Suprapubic skin (tissue), 4 donors: Measurements from ENCODE around the gene FKBP1B.

ENCODE experiments used
- POLR2A ChIP-seq, 2 donors: fragments of 450-650 bp; IDR thresholded peaks; one replicate each; pipeline ENCODE4 v1.6.1; 2017; ENCODE audit warnings: antibody characterized with exemption in 2 of 2, mild to moderate bottlenecking in 2 of 2, moderate library complexity in 2 of 2
- POLR2AphosphoS5 ChIP-seq, 3 donors: sonication (generic); formaldehyde crosslinking; IDR thresholded peaks; one replicate each; pipeline ENCODE4 v1.6.1; 2017; ENCODE audit warnings: antibody characterized with exemption in 3 of 3
- TF ChIP-seq, protein P1 (sequence below), 2 donors: fragments of 200-600 bp in 1 of 2; fragments of 450-650 bp in 1 of 2; sonication (generic) in 1 of 2; IDR thresholded peaks; one replicate each; pipeline ENCODE4 v1.5.1; 2016 to 2019; ENCODE audit warnings: antibody characterized with exemption in 2 of 2, mild to moderate bottlenecking in 1 of 2, moderate library complexity in 1 of 2

DNA sequence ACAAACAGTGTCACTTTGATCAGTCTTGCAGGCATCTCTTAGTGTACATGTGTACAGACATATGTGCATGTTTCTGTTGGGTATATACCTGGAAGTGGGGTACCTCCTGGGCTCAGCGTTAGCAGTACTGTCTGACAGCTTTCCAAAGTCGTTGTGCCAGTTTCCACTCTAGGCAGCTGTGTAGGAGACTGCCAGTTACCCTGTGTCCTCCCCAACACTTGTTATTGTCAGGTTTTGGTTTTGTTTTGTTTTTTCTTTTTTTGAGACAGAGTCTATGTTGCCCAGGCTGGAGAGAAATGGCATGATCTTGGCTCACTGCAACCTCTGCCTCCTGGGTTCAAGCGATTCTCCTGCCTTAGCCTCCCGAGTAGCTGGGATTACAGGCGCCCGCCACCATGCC lies 6.2 kb downstream of the FKBP1B start:
- TF ChIP-seq POLR2A (IDR thresholded peaks at IDR 0.05) (no peak), POLR2AphosphoS5 (IDR thresholded peaks at IDR 0.05) (no peak)
- TF ChIP-seq, protein P1, sequence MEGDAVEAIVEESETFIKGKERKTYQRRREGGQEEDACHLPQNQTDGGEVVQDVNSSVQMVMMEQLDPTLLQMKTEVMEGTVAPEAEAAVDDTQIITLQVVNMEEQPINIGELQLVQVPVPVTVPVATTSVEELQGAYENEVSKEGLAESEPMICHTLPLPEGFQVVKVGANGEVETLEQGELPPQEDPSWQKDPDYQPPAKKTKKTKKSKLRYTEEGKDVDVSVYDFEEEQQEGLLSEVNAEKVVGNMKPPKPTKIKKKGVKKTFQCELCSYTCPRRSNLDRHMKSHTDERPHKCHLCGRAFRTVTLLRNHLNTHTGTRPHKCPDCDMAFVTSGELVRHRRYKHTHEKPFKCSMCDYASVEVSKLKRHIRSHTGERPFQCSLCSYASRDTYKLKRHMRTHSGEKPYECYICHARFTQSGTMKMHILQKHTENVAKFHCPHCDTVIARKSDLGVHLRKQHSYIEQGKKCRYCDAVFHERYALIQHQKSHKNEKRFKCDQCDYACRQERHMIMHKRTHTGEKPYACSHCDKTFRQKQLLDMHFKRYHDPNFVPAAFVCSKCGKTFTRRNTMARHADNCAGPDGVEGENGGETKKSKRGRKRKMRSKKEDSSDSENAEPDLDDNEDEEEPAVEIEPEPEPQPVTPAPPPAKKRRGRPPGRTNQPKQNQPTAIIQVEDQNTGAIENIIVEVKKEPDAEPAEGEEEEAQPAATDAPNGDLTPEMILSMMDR (IDR thresholded peaks at IDR 0.05), result no peak
